Measurements from ENCODE around the gene BRME1.

- TF ChIP-seq, protein P1, sequence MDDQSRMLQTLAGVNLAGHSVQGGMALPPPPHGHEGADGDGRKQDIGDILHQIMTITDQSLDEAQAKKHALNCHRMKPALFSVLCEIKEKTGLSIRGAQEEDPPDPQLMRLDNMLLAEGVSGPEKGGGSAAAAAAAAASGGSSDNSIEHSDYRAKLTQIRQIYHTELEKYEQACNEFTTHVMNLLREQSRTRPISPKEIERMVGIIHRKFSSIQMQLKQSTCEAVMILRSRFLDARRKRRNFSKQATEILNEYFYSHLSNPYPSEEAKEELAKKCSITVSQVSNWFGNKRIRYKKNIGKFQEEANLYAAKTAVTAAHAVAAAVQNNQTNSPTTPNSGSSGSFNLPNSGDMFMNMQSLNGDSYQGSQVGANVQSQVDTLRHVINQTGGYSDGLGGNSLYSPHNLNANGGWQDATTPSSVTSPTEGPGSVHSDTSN (CRISPR knock-in tag; IDR thresholded peaks at IDR 0.05) = no peak
- TF ChIP-seq, protein P2, sequence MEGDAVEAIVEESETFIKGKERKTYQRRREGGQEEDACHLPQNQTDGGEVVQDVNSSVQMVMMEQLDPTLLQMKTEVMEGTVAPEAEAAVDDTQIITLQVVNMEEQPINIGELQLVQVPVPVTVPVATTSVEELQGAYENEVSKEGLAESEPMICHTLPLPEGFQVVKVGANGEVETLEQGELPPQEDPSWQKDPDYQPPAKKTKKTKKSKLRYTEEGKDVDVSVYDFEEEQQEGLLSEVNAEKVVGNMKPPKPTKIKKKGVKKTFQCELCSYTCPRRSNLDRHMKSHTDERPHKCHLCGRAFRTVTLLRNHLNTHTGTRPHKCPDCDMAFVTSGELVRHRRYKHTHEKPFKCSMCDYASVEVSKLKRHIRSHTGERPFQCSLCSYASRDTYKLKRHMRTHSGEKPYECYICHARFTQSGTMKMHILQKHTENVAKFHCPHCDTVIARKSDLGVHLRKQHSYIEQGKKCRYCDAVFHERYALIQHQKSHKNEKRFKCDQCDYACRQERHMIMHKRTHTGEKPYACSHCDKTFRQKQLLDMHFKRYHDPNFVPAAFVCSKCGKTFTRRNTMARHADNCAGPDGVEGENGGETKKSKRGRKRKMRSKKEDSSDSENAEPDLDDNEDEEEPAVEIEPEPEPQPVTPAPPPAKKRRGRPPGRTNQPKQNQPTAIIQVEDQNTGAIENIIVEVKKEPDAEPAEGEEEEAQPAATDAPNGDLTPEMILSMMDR (tag by site-specific recombination; IDR thresholded peaks at IDR 0.05) = no peak
- TF ChIP-seq ZNF510 (tag by site-specific recombination; IDR thresholded peaks at IDR 0.05; ENCODE audit: insufficient replicate concordance) (no peak), ZBTB1 (tag by site-specific recombination; IDR thresholded peaks at IDR 0.05) (no peak), ZNF707 (tag by site-specific recombination; IDR thresholded peaks at IDR 0.05) (no peak), GLIS2 (tag by site-specific recombination; IDR thresholded peaks at IDR 0.05) (no peak), ZNF571 (tag by site-specific recombination; IDR thresholded peaks at IDR 0.05) (no peak), ZNF423 (tag by site-specific recombination; IDR thresholded peaks at IDR 0.05) (no peak), PATZ1 (tag by site-specific recombination; IDR thresholded peaks at IDR 0.05) (no peak), ZNF184 (tag by site-specific recombination; IDR thresholded peaks at IDR 0.05) (no peak), SALL2 (tag by site-specific recombination; IDR thresholded peaks at IDR 0.05; ENCODE audit: borderline replicate concordance) (no peak), ZNF157 (tag by site-specific recombination; IDR thresholded peaks at IDR 0.05) (no peak)
- TF ChIP-seq, protein P3, sequence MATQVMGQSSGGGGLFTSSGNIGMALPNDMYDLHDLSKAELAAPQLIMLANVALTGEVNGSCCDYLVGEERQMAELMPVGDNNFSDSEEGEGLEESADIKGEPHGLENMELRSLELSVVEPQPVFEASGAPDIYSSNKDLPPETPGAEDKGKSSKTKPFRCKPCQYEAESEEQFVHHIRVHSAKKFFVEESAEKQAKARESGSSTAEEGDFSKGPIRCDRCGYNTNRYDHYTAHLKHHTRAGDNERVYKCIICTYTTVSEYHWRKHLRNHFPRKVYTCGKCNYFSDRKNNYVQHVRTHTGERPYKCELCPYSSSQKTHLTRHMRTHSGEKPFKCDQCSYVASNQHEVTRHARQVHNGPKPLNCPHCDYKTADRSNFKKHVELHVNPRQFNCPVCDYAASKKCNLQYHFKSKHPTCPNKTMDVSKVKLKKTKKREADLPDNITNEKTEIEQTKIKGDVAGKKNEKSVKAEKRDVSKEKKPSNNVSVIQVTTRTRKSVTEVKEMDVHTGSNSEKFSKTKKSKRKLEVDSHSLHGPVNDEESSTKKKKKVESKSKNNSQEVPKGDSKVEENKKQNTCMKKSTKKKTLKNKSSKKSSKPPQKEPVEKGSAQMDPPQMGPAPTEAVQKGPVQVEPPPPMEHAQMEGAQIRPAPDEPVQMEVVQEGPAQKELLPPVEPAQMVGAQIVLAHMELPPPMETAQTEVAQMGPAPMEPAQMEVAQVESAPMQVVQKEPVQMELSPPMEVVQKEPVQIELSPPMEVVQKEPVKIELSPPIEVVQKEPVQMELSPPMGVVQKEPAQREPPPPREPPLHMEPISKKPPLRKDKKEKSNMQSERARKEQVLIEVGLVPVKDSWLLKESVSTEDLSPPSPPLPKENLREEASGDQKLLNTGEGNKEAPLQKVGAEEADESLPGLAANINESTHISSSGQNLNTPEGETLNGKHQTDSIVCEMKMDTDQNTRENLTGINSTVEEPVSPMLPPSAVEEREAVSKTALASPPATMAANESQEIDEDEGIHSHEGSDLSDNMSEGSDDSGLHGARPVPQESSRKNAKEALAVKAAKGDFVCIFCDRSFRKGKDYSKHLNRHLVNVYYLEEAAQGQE (tag by site-specific recombination; IDR thresholded peaks at IDR 0.05) = no peak
These were observed 14.6 kb upstream of the BRME1 start for GRCh38 chr19:13920524-13920923.

All from HEK293 (cell line).